ENCODE results near the gene EHD3.
"Not testable (repeated sequence)": the region's sequence is repeated elsewhere in the genome, so short reads cannot be mapped to it uniquely, and the experiment has no call there.

EHD3 gene

GRCh38 chr2:31256611-31257382 lies 22.8 kb downstream of the EHD3 start:
- DNase-seq = no peak

GRCh38 chr2:31258351-31258750 lies 24.4 kb downstream of the EHD3 start:
- no peak for DNase-seq

GRCh38 chr2:31259075-31259474 lies 25.1 kb downstream of the EHD3 start:
- no peak for DNase-seq

- no peak for DNase-seq
Measured at GRCh38 chr2:31260870-31261269, 26.9 kb downstream of the EHD3 start.

- no peak for DNase-seq
Measured at GRCh38 chr2:31263636-31264190, 29.8 kb downstream of the EHD3 start.

GRCh38 chr2:31265234-31265633 lies 31.3 kb downstream of the EHD3 start:
- DNase-seq = no peak

- no peak for DNase-seq
Measured at GRCh38 chr2:31266804-31267203, 32.9 kb downstream of the EHD3 start.

- DNase-seq = no peak
Measured at GRCh38 chr2:31267437-31268120, 33.6 kb downstream of the EHD3 start.

- no peak for DNase-seq
Measured at GRCh38 chr2:31268344-31268743, 34.4 kb downstream of the EHD3 start.

- DNase-seq = no peak
Measured at GRCh38 chr2:31269087-31269486, 35.1 kb downstream of the EHD3 start.

- no peak for DNase-seq
Measured at GRCh38 chr2:31270131-31270530, 36.2 kb downstream of the EHD3 start.

GRCh38 chr2:31270822-31271231 lies 36.9 kb downstream of the EHD3 start:
- DNase-seq = no peak

- no peak for DNase-seq
Measured at GRCh38 chr2:31271851-31272267, 37.9 kb downstream of the EHD3 start.

- DNase-seq = no peak
Measured at GRCh38 chr2:31274401-31275075, 40.6 kb downstream of the EHD3 start.

- no peak for DNase-seq
Measured at GRCh38 chr2:31275976-31276375, 42.0 kb downstream of the EHD3 start.

GRCh38 chr2:31277621-31278020 lies 43.7 kb downstream of the EHD3 start:
- no peak for DNase-seq

- no peak for DNase-seq
Measured at GRCh38 chr2:31282634-31283033, 48.7 kb downstream of the EHD3 start.

- DNase-seq = not testable (repeated sequence)
Measured at GRCh38 chr2:31283193-31283919, 49.4 kb downstream of the EHD3 start.

GRCh38 chr2:31284107-31284506 lies 50.2 kb downstream of the EHD3 start:
- no peak for DNase-seq

- DNase-seq = no peak
Measured at GRCh38 chr2:31286230-31286629, 52.3 kb downstream of the EHD3 start.

GRCh38 chr2:31286961-31287550 lies 53.1 kb downstream of the EHD3 start:
- no peak for DNase-seq

GRCh38 chr2:31287654-31288053 lies 53.7 kb downstream of the EHD3 start:
- DNase-seq = no peak
